RWPE2 (cell line): ENCODE measurements around the gene MAST3.

Experiments used
- ATAC-seq: fragments of 200-7000 bp; cut with Tn5 transposase; 3 replicates; pipeline ENCODE4 v1.9.1; 2021; ENCODE audit warnings: low read depth
- DNase-seq: peaks from one replicate; pipeline ENCODE4 v3.0.0-alpha.2; 2020; ENCODE audit warnings: low spot score
- H3K27ac ChIP-seq: fragments of 450-650 bp; 2 replicates; pipeline ENCODE4 v1.5.1; 2017; ENCODE audit warnings: mild to moderate bottlenecking; ENCODE audit not compliant: poor library complexity, severe bottlenecking
- H3K27me3 ChIP-seq: fragments of 250-450 bp; sonication (Bioruptor Pico); 2 replicates; pipeline ENCODE4 v1.5.1; 2021; ENCODE audit warnings: mild to moderate bottlenecking, moderate library complexity; ENCODE audit not compliant: insufficient read depth, poor library complexity, severe bottlenecking
- H3K36me3 ChIP-seq: fragments of 250-450 bp; sonication (Bioruptor Pico); 2 replicates; pipeline ENCODE4 v1.5.1; 2020; ENCODE audit warnings: low read depth, mild to moderate bottlenecking, moderate library complexity
- H3K4me1 ChIP-seq: fragments of 250-450 bp; sonication (Bioruptor Pico); 2 replicates; pipeline ENCODE4 v1.5.1; 2021; ENCODE audit warnings: mild to moderate bottlenecking, moderate library complexity; ENCODE audit not compliant: insufficient read depth, poor library complexity, severe bottlenecking
- H3K4me3 ChIP-seq: fragments of 250-450 bp; sonication (Bioruptor Pico); 2 replicates; pipeline ENCODE4 v1.5.1; 2021; ENCODE audit warnings: mild to moderate bottlenecking, moderate library complexity; ENCODE audit not compliant: severe bottlenecking
- H3K9me3 ChIP-seq: fragments of 250-450 bp; sonication (Bioruptor Pico); 2 replicates; pipeline ENCODE4 v1.5.1; 2021; ENCODE audit warnings: mild to moderate bottlenecking, moderate library complexity; ENCODE audit not compliant: severe bottlenecking
- CTCF ChIP-seq: fragments of 450-650 bp; IDR thresholded peaks from one replicate; pipeline ENCODE4 v1.5.1; 2017; ENCODE audit warnings: mild to moderate bottlenecking, moderate library complexity; ENCODE audit not compliant: poor library complexity, severe bottlenecking

Gene MAST3

DNA sequence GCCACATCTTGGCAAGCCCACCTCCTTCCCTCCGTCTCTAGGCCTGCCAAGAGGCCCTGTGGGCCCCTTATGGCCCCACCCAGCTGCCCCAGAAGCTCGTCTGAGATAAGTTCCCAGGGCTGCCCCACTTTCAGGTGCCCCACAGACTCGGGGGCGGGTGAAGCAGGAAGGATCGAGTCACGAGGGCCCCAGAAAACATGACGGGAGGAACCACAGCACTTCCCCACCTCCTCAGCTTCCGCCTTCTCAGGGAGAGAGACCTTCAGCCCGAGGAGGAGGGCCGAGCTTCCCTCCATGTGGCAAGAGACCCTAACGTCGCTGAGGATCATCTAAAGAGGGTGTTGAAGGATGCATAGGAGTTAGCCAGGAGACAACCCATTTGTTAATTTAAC, 6.4 kb upstream of the MAST3 start:
- Histone ChIP-seq H3K27me3 (no peaks in the 10 kb centered on the region), H3K4me1 (peaks cover 4% of the 10 kb centered on the region), H3K4me3 (no peak overlapping the region), H3K9me3 (no peaks in the 10 kb centered on the region), H3K27ac (no peak overlapping the region), H3K36me3 (no peaks in the 10 kb centered on the region)
- ATAC-seq (no peak), DNase-seq (no peak)
- no peak for TF ChIP-seq CTCF

- Histone ChIP-seq H3K27ac (no peak overlapping the region), H3K27me3 (no peaks in the 10 kb centered on the region), H3K9me3 (no peaks in the 10 kb centered on the region), H3K36me3 (no peaks in the 10 kb centered on the region), H3K4me1 (peaks cover 10% of the 10 kb centered on the region), H3K4me3 (no peak overlapping the region)
- ATAC-seq (peak; percentile 77), DNase-seq (no peak)
- no peak for TF ChIP-seq CTCF
Observed at GRCh38 chr19:18093439-18094161, 4.0 kb upstream of the MAST3 start.

DNA sequence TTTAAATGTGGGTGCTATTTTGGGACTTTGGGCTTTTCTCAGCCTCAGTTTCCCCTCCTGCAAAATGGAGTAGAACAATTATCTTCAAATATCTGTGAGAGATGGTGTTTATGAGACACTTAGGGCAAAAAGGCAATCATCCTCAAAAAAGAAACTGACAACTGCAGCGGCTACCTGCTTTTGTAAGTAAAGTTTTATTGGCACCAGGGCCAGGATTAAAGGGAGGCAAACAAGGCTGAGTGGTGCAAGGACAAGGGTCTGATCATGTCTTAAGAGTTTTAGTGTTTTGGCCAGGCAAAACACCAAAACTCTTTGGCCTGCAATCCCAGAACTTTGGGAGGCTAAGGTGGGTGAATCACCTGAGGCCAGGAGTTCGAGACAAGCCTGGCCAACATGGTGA, 1.3 kb upstream of the MAST3 start:
- DNase-seq (no peak), ATAC-seq (no peak)
- no peak overlapping the region for H3K4me3 ChIP-seq
- H3K36me3 ChIP-seq = no peaks in the 10 kb centered on the region
- H3K27me3 ChIP-seq = no peaks in the 10 kb centered on the region
- H3K9me3 ChIP-seq = no peaks in the 10 kb centered on the region
- peaks cover 10% of the 10 kb centered on the region for H3K4me1 ChIP-seq
- no peak for TF ChIP-seq CTCF
- no peak overlapping the region for H3K27ac ChIP-seq

DNA sequence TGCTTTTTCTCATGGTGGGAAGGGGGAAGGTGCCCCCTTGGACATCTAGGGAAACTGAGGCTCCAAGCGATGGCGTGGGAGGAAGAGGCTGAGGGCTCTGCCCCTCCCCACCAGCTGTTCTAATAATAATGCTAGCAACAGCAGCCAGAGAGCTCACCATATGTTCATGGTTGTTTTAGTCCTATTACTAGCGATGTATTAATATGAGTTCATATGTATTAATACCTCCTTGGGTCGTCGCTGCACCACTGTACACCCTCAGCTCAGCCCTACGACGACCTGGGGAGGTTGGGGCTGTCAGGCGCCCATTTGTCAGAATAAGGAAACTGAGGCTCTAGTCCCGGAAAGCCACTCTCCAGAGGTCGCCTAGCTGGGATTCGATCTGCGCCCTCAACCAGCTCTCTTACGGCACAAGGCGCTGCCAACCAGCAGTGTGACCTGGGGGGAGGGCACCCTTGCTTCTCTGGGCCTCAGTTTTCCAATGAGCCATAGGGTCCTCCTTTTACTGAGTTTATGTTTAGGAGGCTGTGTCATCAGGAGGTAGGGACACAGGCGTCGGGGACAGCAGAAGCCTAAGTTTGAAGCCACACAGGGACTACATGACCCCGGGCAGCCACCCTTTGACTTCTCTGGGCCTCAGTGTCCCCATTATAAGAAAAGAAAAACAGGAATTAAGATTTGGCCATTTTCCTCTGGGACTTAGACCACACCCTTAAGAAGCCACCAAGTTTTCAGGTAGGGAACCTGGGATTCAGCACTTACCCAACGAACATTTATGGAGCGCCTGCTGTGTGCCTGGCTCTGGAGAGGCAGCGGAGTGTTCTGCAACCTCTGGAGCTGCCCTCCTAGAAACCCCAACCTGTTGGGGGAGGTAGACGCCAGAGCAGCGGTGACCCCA, 664 bp downstream of the MAST3 start:
- no peak for TF ChIP-seq CTCF
- no peak overlapping the region for H3K27ac ChIP-seq
- H3K27me3 ChIP-seq = no peaks in the 10 kb centered on the region
- peaks cover 10% of the 10 kb centered on the region for H3K4me1 ChIP-seq
- DNase-seq (no peak), ATAC-seq (no peak)
- no peaks in the 10 kb centered on the region for H3K36me3 ChIP-seq
- peak overlapping the region; percentile 38 for H3K4me3 ChIP-seq
- H3K9me3 ChIP-seq = no peaks in the 10 kb centered on the region
